HG03196 (cell line): ENCODE data around the gene OR4D9.

Experiments used
- ATAC-seq: cut with Tn5 transposase; IDR thresholded peaks from one replicate; pipeline ENCODE4 v1.9.1; 2021; ENCODE audit not compliant: unreplicated experiment

OR4D9 gene

DNA sequence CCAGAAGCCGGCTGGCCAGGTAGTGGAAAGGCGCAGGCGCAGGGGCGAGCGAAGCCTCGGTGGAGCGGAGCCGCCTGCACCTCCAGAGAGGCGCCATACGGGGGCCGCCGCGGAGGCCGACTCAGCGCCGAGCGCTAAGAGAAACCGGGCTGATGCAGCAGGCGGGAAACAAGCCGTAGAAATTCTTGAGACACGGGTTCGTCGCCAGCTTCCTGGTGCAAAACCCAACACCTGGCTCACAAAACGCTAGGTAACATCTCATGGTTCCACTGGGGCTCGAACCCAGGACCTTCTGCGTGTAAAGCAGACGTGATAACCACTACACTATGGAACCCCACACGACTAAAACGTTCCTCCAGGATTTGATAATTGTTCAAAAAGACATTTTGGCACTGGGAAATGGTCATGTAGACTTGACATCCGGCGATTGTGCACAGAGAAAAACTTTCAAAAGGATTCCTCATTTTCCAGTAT, 39.1 kb downstream of the OR4D9 start:
- peak; percentile 89 for ATAC-seq

- ATAC-seq = peak; percentile 43
These were observed 39.7 kb downstream of the OR4D9 start for GRCh38 chr11:59550842-59551658.

GRCh38 chr11:59551659-59552521, 40.6 kb downstream of the OR4D9 start:
- no peak for ATAC-seq

DNA sequence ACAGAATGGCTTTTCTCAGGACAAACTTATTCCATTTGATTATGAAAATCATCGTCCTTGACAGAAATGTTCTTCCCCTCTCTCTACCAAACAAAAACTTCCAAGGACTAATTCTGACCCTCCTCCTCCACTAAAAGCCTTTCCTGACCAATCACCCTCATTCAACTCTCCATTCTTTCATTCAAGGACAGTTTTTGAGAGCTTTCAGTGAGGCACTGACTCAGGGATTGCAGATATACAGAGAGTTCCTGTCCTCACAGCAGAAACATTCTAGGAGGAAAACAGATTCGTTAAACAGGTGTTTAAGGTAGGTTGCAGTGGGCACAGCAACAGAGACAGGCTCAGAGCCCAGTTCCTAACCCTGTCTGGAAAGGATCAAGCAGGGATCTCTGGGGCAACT, 41.5 kb downstream of the OR4D9 start:
- ATAC-seq = no peak

GRCh38 chr11:59553323-59553722, 42.0 kb downstream of the OR4D9 start:
- ATAC-seq = no peak

DNA sequence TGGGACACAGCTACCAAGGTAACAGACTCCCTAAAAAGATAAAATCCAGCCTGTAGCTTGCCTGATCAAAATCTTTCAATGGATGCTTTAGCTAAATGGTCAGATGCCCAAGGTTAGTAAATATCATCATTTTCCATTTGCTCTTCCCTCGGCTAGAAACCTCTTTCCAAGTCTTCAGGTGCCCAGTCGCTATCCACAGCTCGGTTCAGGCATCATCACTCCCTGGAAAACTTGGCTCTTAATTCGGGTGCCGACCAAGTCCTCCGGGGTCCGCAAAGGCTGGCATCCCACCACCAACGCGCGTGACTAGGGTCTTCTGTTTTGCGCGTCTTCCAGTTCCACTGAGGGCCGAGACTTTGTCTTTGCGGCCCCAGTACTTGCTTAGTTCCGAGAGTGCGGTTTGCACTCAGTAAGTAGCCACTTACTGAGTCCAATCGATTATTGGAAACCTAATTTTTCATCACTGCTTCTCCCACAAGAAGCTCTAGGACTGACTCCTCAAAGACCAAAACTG, 44.3 kb downstream of the OR4D9 start:
- no peak for ATAC-seq

DNA sequence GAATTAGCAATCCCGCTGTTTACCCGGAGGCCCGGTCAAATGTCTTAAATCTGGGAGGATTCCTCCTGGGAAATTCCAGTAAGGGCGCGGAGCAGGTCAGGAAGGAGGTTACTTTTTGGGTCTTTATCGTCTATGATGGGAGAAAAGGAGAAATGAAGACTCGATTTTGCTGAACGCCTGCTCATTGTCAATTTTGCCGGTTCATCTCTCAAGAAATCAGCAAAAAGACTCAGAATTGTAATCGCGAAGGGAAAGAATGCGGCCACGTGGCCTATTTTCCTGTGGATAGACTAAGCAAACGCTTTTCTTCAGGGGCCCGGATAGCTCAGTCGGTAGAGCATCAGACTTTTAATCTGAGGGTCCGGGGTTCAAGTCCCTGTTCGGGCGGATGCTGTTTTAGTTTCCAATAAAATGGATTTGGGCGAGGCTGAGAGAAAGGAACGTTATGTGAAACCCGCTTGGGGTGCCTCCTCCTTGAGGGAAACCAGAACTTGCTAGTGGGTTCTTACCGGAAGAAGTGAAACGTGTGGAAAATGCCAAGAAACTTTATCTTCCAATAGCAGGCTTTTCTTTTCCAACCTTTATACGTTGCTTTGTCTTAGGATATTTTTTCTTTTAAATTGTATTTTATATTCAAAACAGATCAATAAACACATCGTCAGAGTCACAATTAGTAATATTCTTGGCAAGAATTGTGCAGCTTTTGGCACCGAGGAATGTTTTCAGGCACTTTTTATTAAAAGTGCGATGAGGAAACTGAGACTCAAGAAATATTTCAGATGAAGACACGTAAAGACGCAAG, 45.0 kb downstream of the OR4D9 start:
- ATAC-seq = no peak

- ATAC-seq = peak; percentile 25
These were observed 45.6 kb downstream of the OR4D9 start for GRCh38 chr11:59556917-59557348.

GRCh38 chr11:59558270-59558643, 46.9 kb downstream of the OR4D9 start:
- ATAC-seq = no peak

DNA sequence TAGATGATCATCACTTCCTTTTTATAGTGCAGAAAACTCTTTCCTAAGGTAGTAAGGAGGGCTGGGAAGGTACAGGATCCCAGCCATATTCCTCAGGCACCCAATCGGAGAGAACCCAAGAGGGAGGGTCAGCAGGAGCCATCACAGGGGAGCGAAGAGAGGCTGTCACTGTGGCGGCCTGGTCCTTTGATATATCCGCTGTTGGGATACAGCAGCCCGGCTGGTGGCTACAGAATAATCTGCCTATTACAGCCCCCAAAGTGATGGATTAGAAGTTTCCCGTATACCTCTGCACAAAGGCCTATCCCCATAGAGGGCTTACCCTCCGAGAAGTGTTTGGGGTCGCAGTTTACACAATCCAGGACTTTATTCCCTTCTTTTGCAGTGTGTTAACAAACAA, 48.5 kb downstream of the OR4D9 start:
- no peak for ATAC-seq

GRCh38 chr11:59560290-59560701, 49.0 kb downstream of the OR4D9 start:
- peak; percentile 27 for ATAC-seq

- ATAC-seq = peak; percentile 43
These were observed 49.5 kb downstream of the OR4D9 start for GRCh38 chr11:59560702-59561473.

- no peak for ATAC-seq
These were observed 51.0 kb downstream of the OR4D9 start for GRCh38 chr11:59562292-59562691.
